Glutamatergic neuron (in vitro differentiated cells): ENCODE measurements around the gene XPC. TPM values are rescaled to one million over a fixed set of nuclear protein-coding genes. Genes with fewer than 3 reads are reported as not detected.

Source experiments
- DNase-seq: peaks from one replicate; pipeline ENCODE4 v3.0.0; 2022
- H3K27ac Mint-ChIP-seq: one replicate; pipeline ENCODE4 v1.8.0; 2020; ENCODE audit warnings: mild to moderate bottlenecking, mixed read lengths, inconsistent platforms; ENCODE audit not compliant: unreplicated experiment
- H3K27me3 Mint-ChIP-seq: one replicate; pipeline ENCODE4 v1.8.0; 2020; ENCODE audit warnings: mild to moderate bottlenecking, moderate library complexity, mixed read lengths, inconsistent platforms; ENCODE audit not compliant: unreplicated experiment
- H3K36me3 Mint-ChIP-seq: one replicate; pipeline ENCODE4 v1.8.0; 2020; ENCODE audit warnings: mild to moderate bottlenecking, mixed read lengths, inconsistent platforms; ENCODE audit not compliant: unreplicated experiment
- H3K4me1 Mint-ChIP-seq: one replicate; pipeline ENCODE4 v1.8.0; 2020; ENCODE audit warnings: mild to moderate bottlenecking, low read depth, mixed read lengths, inconsistent platforms; ENCODE audit not compliant: unreplicated experiment
- H3K4me3 Mint-ChIP-seq: one replicate; pipeline ENCODE4 v1.8.0; 2020; ENCODE audit warnings: mild to moderate bottlenecking, mixed read lengths, inconsistent platforms; ENCODE audit not compliant: unreplicated experiment
- H3K9me3 Mint-ChIP-seq: one replicate; pipeline ENCODE4 v1.8.0; 2020; ENCODE audit warnings: mild to moderate bottlenecking, moderate library complexity, mixed read lengths, inconsistent platforms; ENCODE audit not compliant: unreplicated experiment
- total RNA-seq: library from RNA; stranded (reverse); fragmentation: NEBNext Ultra II Directional; extraction: Animal tissue kit (Norgen Biotek cat#: 25700); gene quantifications from one replicate; pipeline ENCODE4 v1.2.1, GENCODE V29; 2021; ENCODE audit not compliant: unreplicated experiment
- TF ChIP-seq, protein P1 (sequence below): fragments of 200-600 bp; sonication (generic); IDR thresholded peaks from one replicate; pipeline ENCODE4 v1.5.0; 2021; ENCODE audit not compliant: partially characterized antibody, unreplicated experiment

Gene XPC
- total RNA-seq, 1 donor from 2014 or later = 39.5 TPM

DNA sequence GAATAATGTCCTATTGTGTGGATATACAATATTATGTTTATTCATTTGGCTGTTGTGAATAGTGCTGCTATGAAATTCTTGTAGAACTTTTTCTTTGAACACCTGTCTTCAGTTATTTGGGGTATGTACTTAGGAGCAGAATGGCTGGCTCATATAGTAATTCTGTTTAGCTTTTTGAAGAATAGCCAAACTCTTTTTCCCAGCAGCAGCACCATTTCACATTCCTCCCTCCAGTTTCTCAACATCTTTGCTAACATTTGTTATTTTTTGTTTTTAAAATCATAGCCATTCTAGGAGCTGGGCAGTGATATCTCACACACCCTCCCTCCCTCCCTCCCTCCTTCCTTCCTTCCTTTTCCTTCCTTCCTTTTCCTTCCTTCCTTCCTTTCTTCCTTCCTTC lies 40.0 kb upstream of the XPC start:
- H3K27ac Mint-ChIP-seq = no peak overlapping the region
- H3K4me3 Mint-ChIP-seq = no peak overlapping the region
- peaks cover 20% of the 10 kb centered on the region for H3K36me3 Mint-ChIP-seq
- DNase-seq = no peak
- no peaks in the 10 kb centered on the region for H3K4me1 Mint-ChIP-seq
- H3K27me3 Mint-ChIP-seq = peaks cover 2% of the 10 kb centered on the region
- peaks cover 3% of the 10 kb centered on the region for H3K9me3 Mint-ChIP-seq
- TF ChIP-seq, protein P1, sequence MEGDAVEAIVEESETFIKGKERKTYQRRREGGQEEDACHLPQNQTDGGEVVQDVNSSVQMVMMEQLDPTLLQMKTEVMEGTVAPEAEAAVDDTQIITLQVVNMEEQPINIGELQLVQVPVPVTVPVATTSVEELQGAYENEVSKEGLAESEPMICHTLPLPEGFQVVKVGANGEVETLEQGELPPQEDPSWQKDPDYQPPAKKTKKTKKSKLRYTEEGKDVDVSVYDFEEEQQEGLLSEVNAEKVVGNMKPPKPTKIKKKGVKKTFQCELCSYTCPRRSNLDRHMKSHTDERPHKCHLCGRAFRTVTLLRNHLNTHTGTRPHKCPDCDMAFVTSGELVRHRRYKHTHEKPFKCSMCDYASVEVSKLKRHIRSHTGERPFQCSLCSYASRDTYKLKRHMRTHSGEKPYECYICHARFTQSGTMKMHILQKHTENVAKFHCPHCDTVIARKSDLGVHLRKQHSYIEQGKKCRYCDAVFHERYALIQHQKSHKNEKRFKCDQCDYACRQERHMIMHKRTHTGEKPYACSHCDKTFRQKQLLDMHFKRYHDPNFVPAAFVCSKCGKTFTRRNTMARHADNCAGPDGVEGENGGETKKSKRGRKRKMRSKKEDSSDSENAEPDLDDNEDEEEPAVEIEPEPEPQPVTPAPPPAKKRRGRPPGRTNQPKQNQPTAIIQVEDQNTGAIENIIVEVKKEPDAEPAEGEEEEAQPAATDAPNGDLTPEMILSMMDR = no peak

DNA sequence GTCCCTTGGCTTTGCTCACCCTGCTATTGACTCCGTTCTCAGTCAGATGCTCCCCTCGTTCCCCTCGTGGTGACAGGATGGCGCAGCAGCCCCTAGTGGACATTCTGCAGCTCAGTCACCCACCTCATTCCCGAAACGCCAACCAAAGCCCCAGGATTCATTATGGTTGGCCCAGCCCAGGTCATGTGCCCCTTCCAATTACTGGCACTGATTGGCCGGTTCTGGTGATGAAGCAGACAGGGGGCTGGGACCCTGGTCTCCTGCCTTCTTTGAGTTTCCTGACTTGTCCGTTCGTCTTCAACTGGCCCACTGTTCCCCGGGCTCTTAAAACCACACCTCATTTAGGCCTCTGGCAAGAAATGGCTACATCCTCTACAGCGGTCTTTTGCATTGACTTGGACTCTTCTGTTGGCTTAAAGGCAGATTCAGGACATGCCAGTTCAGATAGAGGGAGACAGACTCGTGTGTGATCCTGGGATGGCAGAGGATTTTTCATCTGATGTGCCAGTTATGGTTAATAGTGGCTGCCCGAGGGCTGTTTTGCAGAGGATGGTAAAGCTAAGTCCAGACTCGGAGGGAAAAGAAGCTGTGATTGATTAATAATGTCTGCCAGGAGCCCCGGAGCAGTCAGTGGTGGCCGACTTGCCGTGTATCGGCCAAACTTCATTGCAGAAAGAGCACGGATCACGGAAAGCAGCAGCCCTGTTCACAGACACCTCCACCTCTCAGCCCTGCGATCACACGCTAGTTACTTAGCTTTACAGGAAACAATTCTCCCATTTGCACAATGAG lies 38.1 kb upstream of the XPC start:
- TF ChIP-seq, protein P1 = peak; percentile 62
- Mint-ChIP-seq H3K27ac (peak overlapping the region; percentile 8), H3K9me3 (peaks cover 1% of the 10 kb centered on the region), H3K4me3 (peak overlapping the region; percentile 78), H3K36me3 (peaks cover 13% of the 10 kb centered on the region), H3K27me3 (peaks cover 2% of the 10 kb centered on the region), H3K4me1 (no peaks in the 10 kb centered on the region)
- DNase-seq = peak; percentile 68

DNA sequence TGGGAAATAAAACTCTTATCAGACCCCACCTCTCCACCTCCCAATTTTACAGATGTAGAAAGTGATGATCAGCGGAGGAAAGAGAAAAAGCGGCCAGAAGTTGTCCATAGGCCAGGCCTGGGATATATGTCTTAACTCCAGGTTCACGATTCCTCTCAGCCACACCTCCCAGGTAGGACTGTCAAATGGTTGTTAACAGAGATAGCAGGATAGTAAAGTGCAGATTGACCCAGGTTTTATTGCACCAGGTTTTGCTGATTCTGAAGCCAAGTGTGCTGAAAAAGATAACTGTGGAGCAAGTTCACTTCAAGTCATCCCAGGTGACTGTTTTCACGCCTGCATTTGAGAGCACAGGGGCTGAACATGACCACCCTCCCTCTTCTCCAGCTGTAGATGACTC lies 36.4 kb upstream of the XPC start:
- DNase-seq = no peak
- Mint-ChIP-seq H3K36me3 (peaks cover under 1% of the 10 kb centered on the region), H3K4me3 (no peak overlapping the region), H3K27me3 (peaks cover 2% of the 10 kb centered on the region), H3K4me1 (no peaks in the 10 kb centered on the region), H3K27ac (no peak overlapping the region), H3K9me3 (peaks cover 1% of the 10 kb centered on the region)
- TF ChIP-seq, protein P1 = no peak

DNA sequence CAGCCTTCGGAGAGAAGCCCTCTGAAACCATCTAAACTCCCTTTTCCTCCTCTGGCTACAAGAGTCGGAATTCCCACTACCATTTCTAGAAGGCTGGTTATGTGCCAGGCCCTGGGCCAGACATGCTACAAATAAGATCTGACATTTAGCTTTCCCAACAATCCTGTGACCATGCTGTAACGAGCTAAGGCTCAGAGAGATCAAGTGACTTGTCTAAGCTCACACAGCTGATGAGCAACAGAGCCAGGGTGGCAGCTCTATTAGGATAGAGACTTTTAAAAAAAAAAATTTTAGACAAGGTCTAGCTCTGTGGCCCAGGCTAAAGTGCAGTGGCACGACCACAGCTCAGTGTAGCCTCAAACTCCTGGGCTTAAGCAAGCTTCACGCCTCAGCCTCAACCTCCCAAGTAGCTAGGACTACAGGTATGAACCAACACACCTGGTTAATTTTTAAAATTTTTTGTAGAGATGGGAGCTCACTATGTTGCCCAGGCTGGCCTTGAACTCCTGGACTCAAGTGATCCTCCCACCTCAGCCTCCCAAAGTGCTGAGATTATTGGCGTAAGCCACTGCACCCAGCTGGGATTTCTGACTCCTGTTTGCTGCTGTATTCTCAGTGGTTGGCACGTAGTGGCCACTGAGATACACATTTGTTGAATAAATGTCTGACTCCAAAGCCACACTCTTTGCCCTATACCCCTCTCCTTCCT lies 34.8 kb upstream of the XPC start:
- Mint-ChIP-seq H3K9me3 (peaks cover 1% of the 10 kb centered on the region), H3K27ac (no peak overlapping the region), H3K36me3 (no peaks in the 10 kb centered on the region), H3K27me3 (peaks cover 2% of the 10 kb centered on the region), H3K4me1 (no peaks in the 10 kb centered on the region), H3K4me3 (no peak overlapping the region)
- DNase-seq = no peak
- TF ChIP-seq, protein P1 = no peak

DNA sequence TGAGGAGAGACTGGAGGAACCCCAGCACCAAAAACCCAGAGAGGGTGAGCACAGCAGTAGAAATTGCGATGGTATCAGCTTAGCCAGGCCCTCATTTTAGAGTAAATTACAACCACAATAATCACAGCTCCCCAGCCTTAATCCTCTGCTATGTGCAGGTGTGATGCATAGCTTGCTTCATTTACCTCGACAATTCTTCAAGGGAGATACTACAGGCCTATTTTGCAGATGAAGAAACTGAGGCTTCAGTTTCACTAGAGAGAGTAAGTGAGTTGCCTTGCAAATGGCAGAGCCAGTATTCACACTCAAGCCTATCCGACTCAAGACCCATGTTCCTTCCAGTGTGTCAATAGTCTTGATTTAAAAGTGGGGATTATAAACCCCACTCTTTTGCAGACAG lies 33.6 kb upstream of the XPC start:
- H3K9me3 Mint-ChIP-seq = no peaks in the 10 kb centered on the region
- TF ChIP-seq, protein P1 = no peak
- no peak for DNase-seq
- H3K36me3 Mint-ChIP-seq = no peaks in the 10 kb centered on the region
- H3K4me1 Mint-ChIP-seq = no peaks in the 10 kb centered on the region
- H3K27me3 Mint-ChIP-seq = peaks cover 2% of the 10 kb centered on the region
- no peak overlapping the region for H3K4me3 Mint-ChIP-seq
- H3K27ac Mint-ChIP-seq = no peak overlapping the region
